ENCODE data around the gene FAM241A. TPM values are rescaled to one million over a fixed set of nuclear protein-coding genes. Genes with fewer than 3 reads are reported as not detected.
"Not testable (repeated sequence)": the region's sequence is repeated elsewhere in the genome, so short reads cannot be mapped to it uniquely, and the experiment has no call there.

The FAM241A gene
- total RNA-seq, 1 donor from 2014 or later, result 6.8 TPM

DNA sequence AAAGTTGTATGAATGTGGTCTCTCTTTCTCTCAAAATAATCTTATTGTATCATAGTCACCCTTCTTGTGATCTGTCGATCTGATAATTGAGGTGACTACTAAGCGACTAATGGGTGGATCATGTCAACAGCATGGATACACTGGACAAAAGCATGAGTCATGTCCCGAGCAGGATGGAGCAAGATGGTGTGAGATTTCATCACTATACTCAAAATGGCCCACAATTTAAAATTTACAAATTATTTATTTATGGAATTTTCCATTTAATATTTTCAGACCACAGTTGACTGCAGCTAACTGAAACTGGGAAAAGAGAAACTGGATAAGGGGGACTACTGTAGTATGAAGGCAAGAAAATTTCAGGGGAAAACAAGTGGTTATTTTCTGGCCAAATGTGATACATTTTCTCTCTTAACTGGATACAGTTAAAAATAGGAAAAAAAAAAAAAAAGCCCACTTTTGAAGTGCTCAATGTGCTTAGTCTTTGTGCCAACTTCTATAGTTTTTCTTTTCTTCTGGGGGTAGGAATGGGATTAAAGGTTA lies 25.3 kb downstream of the FAM241A start:
- no peaks in the 10 kb centered on the region for H3K4me1 ChIP-seq
- H3K27ac ChIP-seq, result no peak overlapping the region
- H3K4me3 ChIP-seq, result no peak overlapping the region
- TF ChIP-seq, protein P1, sequence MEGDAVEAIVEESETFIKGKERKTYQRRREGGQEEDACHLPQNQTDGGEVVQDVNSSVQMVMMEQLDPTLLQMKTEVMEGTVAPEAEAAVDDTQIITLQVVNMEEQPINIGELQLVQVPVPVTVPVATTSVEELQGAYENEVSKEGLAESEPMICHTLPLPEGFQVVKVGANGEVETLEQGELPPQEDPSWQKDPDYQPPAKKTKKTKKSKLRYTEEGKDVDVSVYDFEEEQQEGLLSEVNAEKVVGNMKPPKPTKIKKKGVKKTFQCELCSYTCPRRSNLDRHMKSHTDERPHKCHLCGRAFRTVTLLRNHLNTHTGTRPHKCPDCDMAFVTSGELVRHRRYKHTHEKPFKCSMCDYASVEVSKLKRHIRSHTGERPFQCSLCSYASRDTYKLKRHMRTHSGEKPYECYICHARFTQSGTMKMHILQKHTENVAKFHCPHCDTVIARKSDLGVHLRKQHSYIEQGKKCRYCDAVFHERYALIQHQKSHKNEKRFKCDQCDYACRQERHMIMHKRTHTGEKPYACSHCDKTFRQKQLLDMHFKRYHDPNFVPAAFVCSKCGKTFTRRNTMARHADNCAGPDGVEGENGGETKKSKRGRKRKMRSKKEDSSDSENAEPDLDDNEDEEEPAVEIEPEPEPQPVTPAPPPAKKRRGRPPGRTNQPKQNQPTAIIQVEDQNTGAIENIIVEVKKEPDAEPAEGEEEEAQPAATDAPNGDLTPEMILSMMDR (IDR thresholded peaks at IDR 0.05), result no peak
- H3K36me3 ChIP-seq, result no peaks in the 10 kb centered on the region
- no peak for DNase-seq (ENCODE audit: low spot score in 2 of 2)
- H3K27me3 ChIP-seq, result no peaks in the 10 kb centered on the region
- H3K9me3 ChIP-seq, result no peaks in the 10 kb centered on the region
- intact Hi-C loops (cut with DNase I), result no loop called here

DNA sequence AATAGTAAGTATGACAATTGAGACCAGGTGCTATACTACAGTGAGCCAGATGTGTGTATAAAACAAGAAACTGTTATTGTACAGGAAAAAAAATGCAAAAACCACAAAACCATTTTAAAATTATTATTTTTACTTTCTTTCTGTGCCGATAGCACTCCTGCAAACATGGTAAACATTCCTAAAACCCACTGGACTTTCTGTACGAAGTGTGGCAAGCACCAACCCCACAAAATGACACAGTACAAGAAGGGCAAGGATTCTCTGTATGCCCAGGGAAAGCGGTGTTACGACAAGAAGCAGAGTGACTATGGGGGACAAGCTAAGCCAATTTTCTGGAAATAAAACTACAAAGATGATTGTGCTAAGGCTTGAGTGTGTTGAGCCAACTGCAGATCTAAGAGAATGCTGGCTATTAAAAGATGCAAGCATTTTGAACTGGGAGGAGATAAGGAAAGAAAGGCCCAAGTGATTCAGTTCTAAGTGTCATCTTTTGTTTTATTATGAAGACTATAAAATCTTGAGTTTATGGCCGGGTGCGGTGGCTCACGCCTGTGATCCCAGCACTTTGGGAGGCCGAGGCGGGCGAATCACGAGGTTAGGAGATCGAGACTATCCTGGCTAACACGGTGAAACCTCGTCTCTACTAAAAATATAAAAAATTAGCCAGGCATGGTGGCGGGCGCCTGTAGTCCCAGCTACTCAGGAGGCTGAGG lies 26.0 kb downstream of the FAM241A start:
- H3K27me3 ChIP-seq; intact Hi-C loops (cut with DNase I); H3K4me1 ChIP-seq; DNase-seq (ENCODE audit: low spot score in 2 of 2); H3K36me3 ChIP-seq; H3K27ac ChIP-seq; H3K4me3 ChIP-seq; H3K9me3 ChIP-seq: not testable (repeated sequence)

GRCh38 chr4:112172180-112172579 lies 26.9 kb downstream of the FAM241A start:
- no peaks in the 10 kb centered on the region for H3K27me3 ChIP-seq
- TF ChIP-seq, protein P1 (IDR thresholded peaks at IDR 0.05), result no peak
- intact Hi-C loops (cut with DNase I), result no loop called here
- no peak overlapping the region for H3K27ac ChIP-seq
- no peaks in the 10 kb centered on the region for H3K4me1 ChIP-seq
- no peak overlapping the region for H3K4me3 ChIP-seq
- no peaks in the 10 kb centered on the region for H3K9me3 ChIP-seq
- no peaks in the 10 kb centered on the region for H3K36me3 ChIP-seq
- DNase-seq (ENCODE audit: low spot score in 2 of 2), result no peak

DNA sequence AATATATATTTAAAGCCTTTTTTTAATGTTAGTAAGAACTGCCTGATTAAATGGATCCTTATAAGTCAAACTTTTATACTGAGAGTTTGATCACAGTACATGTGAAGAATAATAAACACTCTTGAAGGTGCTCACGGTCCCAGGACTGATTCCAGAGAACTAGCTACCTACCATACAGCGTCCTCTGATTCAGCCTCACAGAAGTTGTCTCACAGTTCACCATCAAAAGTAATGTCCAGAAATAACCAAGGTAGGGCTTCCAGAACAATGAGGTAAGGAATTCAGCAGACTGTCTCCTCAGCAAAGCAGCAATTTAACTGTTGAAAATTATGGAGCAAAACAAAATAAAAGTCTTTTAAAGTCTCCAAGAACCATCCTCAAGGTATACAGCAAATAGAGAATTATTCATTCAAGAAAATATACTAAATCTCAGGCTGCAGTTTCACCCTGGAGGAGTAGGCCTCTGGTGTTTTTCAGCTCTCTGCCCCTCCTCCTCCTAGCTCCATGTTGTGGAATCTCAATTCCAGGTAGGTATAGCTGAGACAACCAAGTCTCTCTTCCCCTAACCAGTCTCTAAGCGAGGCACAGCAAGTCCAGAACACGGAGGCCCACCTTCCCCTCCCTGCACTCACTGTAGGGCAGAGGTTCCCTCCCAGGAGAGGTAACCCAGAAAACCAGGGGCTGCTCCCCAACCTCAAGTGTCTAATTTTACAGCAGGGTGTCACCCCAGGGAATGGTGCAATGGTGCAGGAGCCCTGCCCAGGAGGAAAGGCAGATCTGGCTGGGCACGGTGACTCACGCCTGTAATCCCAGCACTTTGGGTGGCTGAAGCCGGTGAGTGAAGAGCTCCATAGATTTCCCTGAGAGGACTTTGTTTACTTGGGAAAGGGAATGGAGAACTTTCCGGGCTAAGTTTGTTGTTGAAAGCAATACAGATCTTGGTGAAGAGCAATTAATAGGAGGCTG lies 28.6 kb downstream of the FAM241A start:
- Histone ChIP-seq H3K36me3 (no peaks in the 10 kb centered on the region), H3K27ac (no peak overlapping the region), H3K27me3 (no peaks in the 10 kb centered on the region), H3K4me1 (no peaks in the 10 kb centered on the region), H3K9me3 (no peaks in the 10 kb centered on the region), H3K4me3 (no peak overlapping the region)
- intact Hi-C loops (cut with DNase I), result no loop called here
- no peak for DNase-seq (ENCODE audit: low spot score in 2 of 2)
- TF ChIP-seq, protein P1 (IDR thresholded peaks at IDR 0.05), result no peak

DNA sequence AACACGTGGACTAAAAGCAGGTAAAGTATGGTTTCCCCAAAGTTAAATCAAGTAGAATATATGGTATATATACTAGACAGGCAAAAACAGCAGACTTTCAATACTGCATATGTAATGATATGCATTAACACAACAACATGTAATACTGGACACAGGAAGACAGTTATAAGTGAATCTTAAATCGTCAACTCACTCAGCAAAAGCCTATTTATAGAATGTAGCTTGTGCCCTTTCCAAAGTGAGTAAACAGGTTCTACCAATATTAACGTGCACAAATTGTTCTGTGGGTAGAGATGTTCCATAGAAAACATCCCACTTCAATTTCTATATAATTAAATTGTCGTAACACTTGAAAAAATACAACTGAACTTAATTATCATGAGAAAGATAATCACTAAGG lies 30.6 kb downstream of the FAM241A start:
- Histone ChIP-seq H3K4me1 (no peaks in the 10 kb centered on the region), H3K27me3 (no peaks in the 10 kb centered on the region), H3K4me3 (no peak overlapping the region), H3K36me3 (no peaks in the 10 kb centered on the region), H3K27ac (no peak overlapping the region), H3K9me3 (no peaks in the 10 kb centered on the region)
- TF ChIP-seq, protein P1 (IDR thresholded peaks at IDR 0.05), result no peak
- intact Hi-C loops (cut with DNase I), result no loop called here
- DNase-seq (ENCODE audit: low spot score in 2 of 2), result no peak

- H3K4me1 ChIP-seq, result no peaks in the 10 kb centered on the region
Measured at GRCh38 chr4:112176596-112176995, 31.3 kb downstream of the FAM241A start.

DNA sequence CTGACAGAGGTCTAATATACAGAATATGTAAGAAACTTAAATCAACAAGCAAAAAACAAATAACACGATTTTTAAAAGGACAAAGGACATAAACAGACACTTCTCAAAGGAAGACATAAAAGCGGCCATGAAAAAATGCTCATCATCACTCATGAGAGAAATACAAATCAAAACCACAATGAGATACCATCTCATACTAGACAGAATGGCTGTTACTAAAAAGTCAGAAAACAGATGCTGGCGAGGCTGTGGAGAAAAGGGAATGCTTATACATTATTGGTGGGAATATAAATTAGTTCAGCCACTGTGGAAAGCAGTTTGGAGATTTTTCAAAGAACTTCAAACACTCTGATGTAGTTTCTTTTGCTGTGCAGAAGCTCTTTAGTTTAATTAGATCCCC lies 33.5 kb downstream of the FAM241A start:
- H3K27me3 ChIP-seq; H3K9me3 ChIP-seq; H3K4me3 ChIP-seq; H3K4me1 ChIP-seq; H3K36me3 ChIP-seq; intact Hi-C loops (cut with DNase I); H3K27ac ChIP-seq; DNase-seq (ENCODE audit: low spot score in 2 of 2): not testable (repeated sequence)

More at GRCh38 chr4:112176596-112176995, 31.3 kb downstream of the FAM241A start:
- H3K27ac ChIP-seq, result no peak overlapping the region
- no peak for DNase-seq (ENCODE audit: low spot score in 2 of 2)
- no peaks in the 10 kb centered on the region for H3K27me3 ChIP-seq
- H3K36me3 ChIP-seq, result no peaks in the 10 kb centered on the region
- no peaks in the 10 kb centered on the region for H3K9me3 ChIP-seq
- TF ChIP-seq, protein P1 (IDR thresholded peaks at IDR 0.05), result no peak
- intact Hi-C loops (cut with DNase I), result no loop called here
- no peak overlapping the region for H3K4me3 ChIP-seq
